Activated CD4-positive, alpha-beta T cell treated with anti-CD3 and anti-CD28 coated beads for 1 hour (primary cell): ENCODE measurements around the gene ACTR10.
"Not testable (repeated sequence)": the region's sequence is repeated elsewhere in the genome, so short reads cannot be mapped to it uniquely, and the experiment has no call there.

Experiments
- DNase-seq: peaks from one replicate; pipeline ENCODE4 v3.0.0-alpha.2; 2020

Gene ACTR10

DNA sequence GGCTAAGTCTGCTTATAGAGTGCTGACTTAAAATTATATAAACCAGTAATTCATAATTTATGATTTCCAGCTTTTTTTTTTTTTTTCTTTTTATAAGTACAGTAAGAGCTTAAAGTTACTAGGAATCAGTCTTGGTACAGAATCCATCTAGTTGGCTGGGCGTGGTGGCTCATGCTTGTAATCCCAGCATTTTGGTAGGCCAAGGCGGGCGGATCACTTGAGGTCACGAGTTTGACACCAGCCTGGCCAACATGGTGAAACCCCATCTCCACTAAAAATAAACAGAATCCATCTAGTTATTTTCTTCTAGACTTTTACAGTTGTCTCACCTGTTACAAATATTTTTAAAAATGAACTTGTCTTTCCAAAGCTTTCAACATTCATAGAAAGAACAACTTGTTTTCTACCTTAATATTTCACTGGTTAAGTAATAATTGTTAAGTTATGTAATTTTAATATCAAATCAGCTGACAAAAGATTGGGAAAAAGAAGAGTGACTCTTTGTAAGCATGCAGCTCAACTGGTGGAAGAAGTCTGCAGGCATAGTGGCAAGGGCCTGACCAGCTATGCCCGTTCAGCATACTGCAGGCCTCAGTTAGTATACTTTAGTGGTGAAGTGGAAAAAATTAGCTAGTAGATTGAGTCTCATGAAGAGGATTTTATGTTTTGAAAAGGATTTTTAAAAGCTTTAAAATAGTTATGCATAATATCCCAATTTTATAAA is 27.3 kb downstream of the ACTR10 start:
- no peak for DNase-seq

GRCh38 chr14:58238252-58239243 is 38.6 kb downstream of the ACTR10 start:
- no peak for DNase-seq

GRCh38 chr14:58239244-58240195 is 39.6 kb downstream of the ACTR10 start:
- peak; percentile 76 for DNase-seq

GRCh38 chr14:58243790-58244555 is 44.0 kb downstream of the ACTR10 start:
- no peak for DNase-seq

DNA sequence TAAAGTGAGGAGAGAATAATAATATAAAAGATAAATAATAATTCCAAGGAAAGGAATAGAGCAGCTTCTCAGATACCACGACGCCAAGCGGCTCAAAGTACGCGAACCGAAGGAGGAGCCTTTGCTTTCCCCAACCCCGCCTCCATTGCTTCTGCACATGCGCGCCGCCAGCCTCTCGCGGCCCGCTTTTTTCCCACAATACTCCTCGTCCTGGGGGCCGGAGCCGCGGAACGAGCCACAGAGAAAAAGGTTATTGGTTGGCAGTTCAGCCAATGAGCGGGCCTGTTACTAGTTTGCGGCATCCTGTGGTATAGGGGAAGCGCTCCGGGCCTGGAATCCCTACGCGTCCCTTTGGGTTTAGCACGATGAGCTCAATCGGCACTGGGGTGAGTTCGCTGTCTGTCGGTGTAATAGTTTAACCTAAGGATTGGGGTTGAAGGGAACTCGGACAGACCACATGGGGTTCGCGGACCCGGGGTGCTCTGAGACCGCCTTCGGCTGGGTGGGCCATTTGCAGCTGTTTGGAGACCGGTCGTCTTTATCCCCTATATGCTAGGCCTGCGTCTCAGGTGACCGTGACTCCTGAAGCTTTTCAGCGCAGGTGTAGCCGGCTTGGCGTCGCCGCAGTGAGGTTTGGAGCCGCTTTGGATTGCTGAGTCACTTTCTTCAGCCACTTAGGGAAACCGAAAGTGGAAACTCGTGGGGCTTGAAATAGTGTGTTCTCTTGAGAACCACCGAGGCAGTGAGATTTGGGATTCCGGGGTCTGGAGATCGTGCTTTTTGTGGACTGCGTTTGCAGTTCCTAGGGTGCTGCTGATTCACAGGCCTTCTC is 44.8 kb downstream of the ACTR10 start, which contains the start of gene PSMA3:
Gene PSMA3 (plus strand): TSS at position 288 of the 832 bp plus-strand sequence. CDS start 78 bp downstream, at position 366.
- peak; percentile 96 for DNase-seq

DNA sequence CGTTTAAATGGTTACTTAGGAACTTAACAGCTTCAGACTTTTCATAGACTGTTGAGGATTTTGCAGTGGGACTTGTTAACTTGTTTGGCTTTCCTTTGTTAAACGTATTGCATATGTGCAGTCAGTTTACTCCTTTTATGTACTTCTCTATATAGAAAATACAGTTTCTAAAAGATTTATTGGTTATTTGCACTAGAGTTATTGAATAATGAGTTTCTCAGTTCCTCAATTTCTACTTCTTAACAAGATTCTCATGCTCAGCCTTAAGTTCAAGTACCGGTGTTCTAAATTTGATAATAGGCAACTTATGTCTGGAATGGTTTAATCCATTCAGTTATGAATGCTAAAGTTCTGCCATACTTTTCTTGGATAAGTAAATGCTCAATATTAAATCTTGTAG is 45.6 kb downstream of the ACTR10 start:
- DNase-seq = no peak

DNA sequence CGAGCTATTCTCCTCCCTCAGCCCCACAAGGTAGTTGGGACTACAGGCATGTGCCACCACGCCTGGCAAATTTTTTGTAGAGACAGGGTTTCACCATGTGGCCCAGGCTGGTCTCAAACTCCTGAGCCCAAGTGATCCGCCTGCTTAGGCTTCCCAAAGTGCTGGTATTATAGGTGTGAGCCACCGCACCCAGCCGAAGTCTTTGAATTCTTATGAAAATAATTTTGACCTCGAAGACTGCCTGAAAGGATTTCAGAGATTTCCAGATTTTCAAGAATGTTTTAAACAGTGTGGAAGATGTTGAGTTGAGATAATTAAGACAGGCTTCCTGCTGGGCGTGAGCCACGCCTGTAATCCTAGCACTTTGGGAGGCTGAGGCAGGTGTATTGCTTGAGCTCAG is 49.7 kb downstream of the ACTR10 start:
- no peak for DNase-seq

GRCh38 chr14:58258156-58258555 is 58.2 kb downstream of the ACTR10 start:
- DNase-seq = no peak

- DNase-seq = not testable (repeated sequence)
Observed at GRCh38 chr14:58262005-58262404, 62.1 kb downstream of the ACTR10 start.

- no peak for DNase-seq
Observed at GRCh38 chr14:58265401-58265800, 65.5 kb downstream of the ACTR10 start.

DNA sequence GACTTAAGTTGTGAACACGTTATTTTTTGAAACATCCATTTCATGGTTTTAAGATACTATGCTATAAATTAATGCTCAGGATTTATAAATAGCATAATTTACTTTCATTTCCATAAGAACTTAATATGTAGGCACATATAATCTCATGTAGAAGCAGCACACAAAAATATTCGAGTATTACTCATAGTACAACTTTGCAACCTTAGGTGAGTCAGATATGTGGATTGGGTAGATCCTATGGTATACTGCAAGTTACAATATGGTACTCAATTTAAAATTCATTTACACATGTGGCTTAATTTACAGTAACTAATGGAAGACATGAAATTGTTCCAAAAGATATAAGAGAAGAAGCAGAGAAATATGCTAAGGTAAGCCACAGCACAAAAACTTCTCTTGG is 70.7 kb downstream of the ACTR10 start:
- DNase-seq = no peak

- DNase-seq = no peak
Observed at GRCh38 chr14:58272588-58273372, 72.8 kb downstream of the ACTR10 start.

DNA sequence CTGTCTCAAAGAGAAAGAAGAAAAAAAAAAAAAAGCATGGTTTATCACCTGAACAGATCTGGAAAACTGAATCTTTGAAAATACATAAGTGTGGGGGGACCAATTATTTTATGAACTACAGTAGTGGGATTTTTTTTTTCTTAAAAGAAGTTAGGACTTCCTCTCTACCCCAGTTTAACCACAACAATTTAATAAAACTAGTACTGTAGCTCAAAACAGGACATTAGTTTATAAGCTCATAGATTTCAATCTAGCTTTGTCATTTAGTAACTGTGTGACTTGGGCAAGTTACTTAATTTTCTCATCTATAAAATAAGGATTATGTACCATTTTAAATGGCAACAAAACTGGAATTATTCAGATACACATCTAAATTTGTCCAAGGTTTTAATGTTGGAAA is 74.9 kb downstream of the ACTR10 start:
- DNase-seq = no peak

DNA sequence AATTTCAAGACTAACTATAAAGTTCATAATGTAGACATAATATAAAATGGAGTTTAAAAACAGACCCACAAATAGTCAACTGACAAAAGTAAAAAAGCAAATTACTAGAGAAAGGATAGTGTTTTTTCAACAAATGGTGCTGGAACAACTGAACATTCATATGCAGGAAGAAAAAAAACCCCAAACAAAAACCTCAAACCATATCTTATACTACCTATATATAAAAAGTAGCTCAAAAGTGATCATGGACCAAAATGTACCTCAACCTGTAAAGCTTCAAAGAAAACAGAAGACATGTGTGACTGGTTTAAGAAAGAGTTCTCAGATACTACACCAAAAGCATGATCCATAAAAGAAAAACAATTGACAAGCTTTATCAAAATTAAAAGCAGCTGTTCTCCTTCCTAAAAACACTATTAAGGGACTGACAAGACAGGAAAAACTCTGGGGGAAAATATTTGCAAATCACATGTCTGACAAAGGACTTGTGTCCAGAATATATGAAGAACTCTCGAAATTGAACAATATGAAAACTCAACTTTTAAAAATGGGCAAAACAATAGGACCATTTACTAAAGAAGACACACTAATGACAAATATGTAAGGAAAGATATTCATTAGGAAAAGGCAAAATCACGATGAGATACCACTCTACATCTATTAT is 75.7 kb downstream of the ACTR10 start:
- DNase-seq = no peak

DNA sequence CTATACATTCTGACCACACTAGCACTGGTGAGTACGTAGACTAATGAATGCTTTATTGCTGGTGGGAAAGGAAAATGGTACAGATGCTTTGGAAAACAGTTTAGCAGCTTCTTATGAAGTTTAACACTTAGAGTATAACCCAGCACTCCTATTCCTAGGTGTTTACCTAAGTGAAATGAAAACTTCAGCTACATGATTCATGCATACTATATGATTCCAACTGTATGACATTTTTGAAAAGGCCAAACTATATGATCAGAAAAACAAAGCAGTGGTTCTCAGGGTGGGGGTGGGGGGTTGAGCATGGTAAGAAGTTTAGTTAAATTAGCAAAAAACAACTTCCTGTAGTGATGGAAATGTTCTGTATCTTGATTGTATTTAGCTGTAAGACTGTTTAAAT is 76.3 kb downstream of the ACTR10 start:
- DNase-seq = no peak

GRCh38 chr14:58278177-58278576 is 78.2 kb downstream of the ACTR10 start:
- no peak for DNase-seq

DNA sequence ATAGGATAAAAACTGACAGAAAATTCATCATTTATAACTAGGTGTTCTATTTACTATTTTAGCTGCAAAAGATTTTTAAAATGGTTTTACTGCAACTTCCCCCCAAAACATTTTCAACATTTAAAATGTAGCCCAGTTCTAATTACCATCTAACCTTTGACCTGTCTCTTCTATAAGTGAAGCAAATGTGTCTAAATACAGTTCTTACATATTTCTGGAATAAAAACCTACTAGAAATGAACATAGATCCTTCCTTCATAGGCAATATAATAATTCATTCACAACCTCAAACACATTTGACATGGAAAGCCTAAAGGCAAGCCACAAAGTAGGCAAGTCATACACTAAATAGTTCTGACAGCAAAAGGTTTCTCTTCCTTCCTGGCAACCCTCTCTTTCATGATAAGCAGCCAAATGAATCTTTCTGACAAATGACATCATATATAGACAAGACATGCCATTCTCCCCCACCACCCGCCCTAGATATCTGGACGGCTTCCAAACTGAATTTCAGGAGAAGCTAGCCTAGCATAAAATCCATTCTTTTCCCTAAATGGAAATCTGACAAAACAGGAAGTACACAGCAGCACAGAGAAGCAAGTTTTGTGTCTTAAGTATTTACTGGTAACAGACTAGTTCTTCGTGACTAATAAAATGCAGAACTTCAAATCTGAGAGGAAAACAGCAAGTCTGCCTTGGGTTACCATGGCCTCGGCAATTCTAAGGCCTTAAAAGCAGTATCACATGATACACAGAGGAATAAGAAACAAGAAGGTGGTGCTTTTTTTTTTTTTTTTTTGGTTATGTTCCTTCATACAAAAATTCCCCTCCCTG is 81.2 kb downstream of the ACTR10 start:
- no peak for DNase-seq

GRCh38 chr14:58281969-58282368 is 82.0 kb downstream of the ACTR10 start:
- no peak for DNase-seq
